ENCODE measurements around the gene MME. TPM values are rescaled to one million over a fixed set of nuclear protein-coding genes. Genes with fewer than 3 reads are reported as not detected.

MME gene
- total RNA-seq (2014; rRNA removed; shearing (Covaris generic)) = 186 and 228 TPM in 2 replicates
- polyA plus RNA-seq (2015; cell fraction: cytosol; rRNA removed) = 178 and 221 TPM in 2 replicates
- 345 and 347 TPM in 2 replicates for polyA plus RNA-seq (2015; cell fraction: nucleus; rRNA removed)

DNA sequence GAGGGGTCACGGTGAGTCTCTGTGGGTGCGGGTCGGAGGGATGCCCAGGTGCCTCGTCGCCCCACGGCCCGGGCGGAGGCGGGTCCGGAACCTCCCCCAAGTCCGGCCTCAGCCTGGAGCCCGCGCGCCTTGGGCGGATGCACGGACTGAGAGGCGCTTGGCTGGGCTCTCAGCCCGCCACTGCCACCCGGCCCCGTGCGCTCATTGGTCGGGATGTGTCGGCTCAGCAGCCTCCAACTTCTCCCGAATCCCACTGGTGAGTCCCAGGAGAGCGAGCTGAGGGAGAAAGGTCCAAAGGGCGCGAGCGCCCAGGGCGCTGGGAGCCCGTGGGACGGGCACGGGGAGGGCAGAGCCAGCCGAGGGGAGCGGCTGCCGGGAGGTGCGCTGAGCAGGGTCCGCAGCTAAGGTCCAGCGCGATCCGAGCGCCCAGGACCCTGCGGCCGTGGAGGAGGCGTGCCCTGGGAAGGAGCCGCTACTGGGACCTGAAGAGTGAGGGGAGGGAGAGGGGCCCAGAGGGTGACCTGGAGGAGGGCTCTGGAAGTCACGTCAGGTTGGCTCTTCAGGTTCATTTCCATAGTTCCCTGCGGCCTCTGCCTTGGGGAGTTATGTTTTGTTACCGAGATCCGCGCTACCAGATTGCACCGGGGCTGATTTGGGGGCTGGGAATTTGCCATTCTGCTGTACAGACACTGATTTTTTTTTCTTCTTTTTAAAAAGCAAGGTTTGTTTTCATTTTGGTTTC lies at the start of gene MME:
TSS of gene MME (plus strand) at position 574 of the 742 bp plus-strand sequence. CDS start 3,849 bp downstream, outside the sequence.
- DNase-seq (ENCODE audit: low read depth) = peak; percentile 93

DNA sequence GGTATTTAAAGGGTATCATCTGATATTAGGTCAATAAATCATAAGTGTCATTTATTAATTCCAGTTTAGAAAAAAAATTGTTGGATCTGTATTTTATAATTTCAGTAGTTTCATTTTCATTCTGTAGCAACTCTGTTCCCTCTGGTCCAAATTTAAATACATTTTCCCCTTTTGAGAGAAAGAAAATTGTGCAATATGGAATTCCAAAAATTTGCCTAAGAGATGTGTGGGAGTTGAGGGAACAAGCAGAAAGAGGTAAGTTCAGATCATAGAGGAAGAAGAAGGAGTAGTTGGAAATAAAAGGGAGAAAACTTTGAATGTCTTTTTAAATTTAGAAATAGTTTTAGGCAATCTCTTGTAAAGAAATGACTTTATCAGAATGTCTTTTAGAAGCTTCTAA lies 48.9 kb upstream of the MME start:
- no peak for DNase-seq (ENCODE audit: low read depth)

DNA sequence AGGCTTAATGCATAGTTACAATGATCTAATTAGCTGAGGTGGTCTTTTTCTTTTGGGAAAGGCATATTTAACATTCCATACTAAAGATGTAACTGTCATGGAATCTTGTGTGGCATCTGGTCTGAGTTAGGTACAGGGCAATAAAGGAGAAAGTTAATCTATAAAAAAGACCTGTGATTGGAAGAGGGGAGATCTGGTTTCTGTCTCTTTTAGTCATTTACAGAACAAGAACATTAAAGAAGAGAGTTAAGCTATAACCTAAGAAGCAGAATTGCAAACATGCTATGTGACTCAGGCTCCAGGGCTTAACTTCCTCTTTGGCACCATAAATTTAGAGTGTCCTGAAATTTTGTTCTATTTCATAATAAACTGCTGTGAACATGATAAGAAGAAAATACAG lies 47.2 kb upstream of the MME start:
- DNase-seq (ENCODE audit: low read depth) = peak; percentile 33

DNA sequence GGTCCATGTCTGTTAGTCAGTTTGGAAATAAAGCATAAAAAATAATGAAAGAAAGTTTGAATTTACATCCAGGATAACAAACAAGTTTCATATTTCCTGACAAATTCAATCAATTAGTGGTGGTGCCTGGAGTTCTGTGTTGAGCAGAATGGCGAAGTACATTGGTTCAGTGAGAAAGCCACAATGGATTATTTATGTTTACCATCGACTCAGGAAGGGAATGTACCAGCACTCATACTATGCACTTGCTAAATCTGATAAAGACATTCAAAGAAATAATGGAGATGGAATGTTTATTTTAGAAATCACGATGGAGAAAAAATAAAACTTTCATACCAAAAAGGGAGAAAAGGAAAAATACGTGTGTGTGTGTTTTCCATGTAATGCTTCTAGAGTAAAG lies 45.3 kb upstream of the MME start:
- no peak for DNase-seq (ENCODE audit: low read depth)

DNA sequence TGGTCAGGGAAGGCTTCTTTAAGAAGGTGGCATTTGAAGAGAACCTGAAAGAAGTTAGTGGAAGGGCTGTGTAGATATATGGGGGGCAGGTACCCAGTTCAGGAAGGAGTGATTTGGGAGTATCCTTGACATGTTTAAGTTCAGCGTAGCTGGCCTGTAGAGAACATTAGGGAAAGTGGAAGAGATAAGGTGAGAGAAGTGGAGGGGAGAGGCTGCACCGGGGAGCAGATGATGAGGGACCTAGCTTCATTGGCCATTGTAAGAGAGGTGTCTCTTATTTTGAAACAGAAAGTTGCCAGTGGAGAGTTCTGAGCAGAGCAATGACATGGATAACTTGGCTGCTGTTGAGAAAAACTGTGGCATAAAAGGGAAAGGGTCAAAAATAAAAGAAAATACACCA lies 44.6 kb upstream of the MME start:
- DNase-seq (ENCODE audit: low read depth) = no peak

DNA sequence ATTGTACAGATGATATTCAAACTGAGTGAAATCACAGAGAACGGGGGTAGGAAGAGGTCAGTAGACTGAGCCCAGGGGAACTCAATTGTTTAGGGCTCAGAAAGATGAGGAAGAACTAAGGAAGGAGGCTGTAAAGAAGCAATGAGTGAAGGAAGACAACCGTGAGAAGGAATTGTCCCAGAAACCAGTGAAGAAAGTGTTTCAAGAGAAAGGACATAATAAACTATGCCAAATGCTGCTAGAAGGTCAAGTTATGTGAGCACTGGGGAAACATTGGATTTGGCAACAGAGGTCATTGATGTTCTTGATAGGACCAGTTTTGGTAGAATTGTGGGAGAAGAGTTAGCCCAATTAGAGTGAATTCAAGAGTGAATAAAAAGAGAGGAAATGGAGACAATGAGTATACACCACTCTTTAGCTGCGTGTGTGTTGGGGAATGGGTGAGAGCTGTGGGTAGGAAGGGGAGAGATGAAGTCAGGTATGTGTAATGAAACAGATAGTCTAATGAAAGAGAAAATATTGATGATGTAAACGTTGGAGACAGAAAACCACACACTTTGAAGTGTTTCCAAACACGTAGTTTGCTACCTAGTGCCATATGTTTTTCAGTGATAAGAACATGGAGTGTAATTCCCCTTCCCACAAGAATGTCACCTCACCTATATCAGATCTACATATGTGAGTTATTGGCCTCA lies 42.5 kb upstream of the MME start:
- DNase-seq (ENCODE audit: low read depth) = no peak

DNA sequence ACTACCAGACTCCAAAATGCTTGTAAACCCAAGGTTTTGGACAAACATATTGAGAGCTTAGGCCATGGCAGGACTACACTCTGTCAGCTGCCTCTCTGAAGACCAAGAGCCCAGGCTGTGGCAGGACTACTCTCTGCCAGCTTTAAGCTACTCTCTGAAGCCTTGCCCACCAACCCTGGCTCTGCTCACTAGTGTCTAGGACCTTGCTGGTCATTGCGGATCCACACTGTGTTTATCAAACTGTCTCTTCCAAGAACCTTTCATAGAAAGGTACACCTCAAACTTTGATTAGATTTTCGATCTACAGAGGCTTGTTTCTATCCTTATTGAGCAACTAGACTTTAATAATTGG lies 41.9 kb upstream of the MME start:
- DNase-seq (ENCODE audit: low read depth) = no peak

DNA sequence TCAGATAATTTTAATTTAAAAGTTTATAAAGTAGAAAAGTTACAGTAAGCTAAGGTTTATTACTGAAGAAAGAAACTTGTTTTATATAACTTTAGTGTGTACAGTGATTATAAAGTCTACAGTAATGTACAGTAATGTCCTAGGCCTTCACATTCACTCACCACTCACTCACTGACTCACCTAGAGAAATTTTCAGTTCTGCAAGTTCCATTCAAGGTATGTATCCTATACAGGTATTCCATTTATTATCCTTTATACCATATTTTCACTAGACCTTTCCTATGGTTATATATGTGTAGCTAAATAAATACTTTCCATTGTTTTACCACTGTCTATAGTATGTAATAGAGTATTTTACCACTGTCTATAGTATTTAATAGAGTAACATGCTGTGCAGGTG lies 33.2 kb upstream of the MME start:
- no peak for DNase-seq (ENCODE audit: low read depth)

DNA sequence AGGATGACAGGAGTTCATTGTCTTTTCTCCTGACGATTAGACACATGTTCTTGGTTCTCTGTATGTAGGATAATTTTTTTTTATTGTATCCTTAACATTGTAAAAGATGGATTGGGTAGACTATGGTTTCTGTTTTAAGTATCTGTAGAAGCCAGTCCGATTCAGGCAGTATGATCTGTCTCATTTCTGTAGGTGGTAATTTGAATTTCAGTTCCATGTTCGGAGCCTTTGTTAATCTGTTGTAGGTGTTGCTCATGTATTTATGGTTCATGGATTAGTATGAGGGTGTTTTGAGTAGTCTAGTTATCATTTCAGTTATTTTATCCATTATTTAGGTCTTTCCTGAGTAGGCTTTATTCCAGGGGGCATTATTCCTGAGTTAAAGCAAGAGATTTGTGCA lies 32.4 kb upstream of the MME start:
- DNase-seq (ENCODE audit: low read depth) = no peak

DNA sequence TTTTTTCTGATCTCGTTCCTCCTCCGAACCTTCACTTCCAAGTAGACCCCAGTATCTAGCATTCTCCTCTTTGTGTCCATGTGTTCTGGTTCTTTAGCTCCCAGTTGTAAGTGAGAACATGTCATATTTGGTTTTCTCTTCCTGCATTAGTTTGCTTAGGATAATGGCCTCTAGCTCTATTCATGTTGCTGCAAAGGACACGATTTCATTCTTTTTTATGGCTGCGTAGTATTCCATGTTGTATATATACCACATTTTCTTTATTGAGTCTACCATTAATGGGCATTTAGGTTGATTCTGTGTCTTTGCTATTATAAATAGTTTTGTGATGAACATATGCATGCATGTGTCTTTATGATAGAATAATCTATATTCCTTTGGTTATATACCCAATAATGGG lies 30.2 kb upstream of the MME start:
- DNase-seq (ENCODE audit: low read depth) = no peak

DNA sequence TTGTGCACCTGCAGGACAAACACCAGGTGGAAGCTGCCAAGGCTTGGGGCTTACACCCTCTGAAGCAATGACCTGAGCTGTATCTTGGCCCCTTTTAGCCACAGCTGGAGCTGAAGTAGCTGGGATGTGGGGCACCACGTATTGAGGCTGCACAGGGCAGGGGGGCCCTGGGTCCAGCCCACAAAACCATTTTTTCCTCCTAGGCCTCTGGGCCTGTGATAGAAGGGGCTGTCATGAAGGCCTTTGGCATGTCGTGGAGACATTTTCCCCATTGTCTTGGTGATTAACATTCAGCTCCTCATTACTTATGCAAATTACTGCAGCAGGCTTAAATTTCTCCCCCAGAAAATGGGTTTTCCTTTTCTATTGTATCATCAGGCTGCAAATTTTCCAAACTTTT lies 27.6 kb upstream of the MME start:
- no peak for DNase-seq (ENCODE audit: low read depth)

DNA sequence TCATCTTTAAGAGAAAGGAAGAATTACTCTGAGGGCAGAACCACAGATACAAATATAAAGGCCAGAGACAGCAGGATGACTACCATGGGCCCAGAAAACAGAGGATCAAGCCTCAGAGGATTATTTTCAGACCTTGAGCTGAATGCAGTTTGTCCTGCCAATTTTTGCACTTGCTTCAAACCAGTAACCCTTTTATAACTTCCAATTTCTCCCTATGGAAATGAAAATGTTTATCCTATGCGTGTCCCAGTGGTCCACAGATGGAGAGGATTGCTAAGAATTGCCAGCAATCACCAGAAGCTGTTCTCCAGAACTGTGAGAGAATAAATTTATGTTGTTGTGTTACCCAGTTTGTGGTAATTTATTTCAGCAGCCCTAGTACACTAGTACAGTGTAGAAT lies 26.4 kb upstream of the MME start:
- no peak for DNase-seq (ENCODE audit: low read depth)

DNA sequence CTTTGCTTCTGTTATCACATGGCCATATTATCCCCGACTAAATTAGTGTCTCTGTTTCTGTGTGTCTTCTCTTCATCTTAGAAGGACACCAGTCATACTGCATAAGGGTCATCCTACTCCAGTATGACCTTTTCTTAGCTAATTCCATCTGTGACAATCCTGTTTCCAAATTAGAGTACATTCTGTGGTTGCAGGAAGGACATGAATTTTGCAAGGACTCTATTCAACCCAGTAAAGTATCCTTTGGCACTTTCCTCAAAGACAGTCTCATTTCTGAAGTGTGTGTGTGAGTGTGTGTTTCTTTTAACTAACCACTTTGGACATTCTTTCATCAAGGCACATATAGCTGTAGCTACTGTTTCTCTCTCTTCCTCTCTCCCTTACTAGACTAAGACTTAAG lies 15.2 kb upstream of the MME start:
- DNase-seq (ENCODE audit: low read depth) = no peak

DNA sequence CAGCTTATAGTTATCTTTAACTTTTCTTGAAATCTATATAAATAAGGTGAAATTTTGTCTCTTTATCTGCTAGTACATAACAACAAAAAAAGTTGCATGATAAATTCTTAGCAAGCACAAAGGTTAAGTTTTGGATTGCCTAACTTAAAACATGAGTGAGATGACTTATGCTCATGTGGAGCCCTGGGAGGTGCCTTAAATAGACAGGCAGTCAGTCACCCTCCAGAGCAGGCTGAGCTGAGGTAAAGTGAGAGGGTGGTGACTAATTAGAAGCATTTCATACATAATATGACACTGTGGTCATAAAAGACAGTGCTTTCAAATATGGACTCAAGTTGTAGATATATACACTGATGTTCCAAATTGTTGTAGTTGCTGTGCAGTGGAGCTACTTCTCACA lies 14.6 kb upstream of the MME start:
- peak; percentile 91 for DNase-seq (ENCODE audit: low read depth)

DNA sequence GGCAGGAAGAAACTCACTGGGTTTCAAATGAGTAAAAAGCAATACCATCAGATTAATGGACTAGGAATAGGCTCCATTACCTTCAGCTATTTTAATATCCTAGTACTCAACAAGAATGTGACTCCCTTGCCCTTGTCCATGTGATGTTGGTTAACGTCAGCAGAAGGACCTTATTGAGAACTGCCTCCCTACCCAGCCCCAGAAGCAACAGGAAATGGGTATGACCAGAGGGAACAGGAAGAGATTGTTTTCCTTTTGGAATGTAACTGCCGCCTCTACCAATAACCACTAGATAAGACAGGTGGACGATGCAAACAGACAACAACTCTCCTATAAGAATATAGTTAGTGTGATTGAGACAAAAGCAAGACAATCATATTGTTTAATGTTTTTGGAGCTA lies 10.4 kb upstream of the MME start:
- DNase-seq (ENCODE audit: low read depth) = peak; percentile 96

DNA sequence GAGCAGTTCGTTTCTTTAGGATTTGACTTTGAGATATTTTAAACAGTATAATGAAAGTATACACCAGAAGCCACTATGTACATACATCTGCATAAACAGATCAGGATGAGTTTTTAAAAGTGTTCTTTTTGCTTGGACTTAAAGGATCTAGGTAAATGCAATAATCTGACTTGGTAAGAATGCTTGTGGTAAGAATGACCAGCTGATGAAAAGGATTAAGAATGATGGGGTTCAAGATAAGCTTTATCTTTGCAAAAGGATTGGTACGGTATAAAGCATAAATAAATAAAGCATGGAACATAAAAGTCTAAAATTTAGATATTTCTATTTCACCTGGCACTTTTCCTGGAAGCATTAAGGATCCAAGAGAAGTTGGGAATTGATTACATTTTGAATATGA lies 9.8 kb upstream of the MME start:
- DNase-seq (ENCODE audit: low read depth) = peak; percentile 35

DNA sequence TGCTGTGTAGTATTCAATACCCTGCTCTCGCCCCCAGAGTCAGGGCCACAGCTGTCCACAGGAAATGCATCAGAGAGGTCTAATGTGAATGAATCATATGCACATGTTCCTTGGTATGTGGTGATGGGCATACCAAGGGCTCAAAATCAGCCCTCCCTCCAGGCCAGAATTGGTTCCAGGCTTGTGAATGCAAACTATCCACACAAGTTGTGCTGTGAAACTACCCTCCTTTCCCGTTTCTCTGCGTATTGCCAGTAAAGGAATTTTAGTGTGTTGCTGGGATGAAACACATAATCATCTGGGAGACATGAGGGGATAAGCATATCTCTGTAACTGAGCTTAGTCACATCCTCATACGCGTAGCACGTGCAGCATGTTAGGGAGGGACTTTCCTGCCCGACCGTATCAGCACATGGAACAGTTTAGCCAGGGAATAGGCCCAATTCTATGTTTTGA lies 9.2 kb upstream of the MME start:
- peak; percentile 98 for DNase-seq (ENCODE audit: low read depth)

DNA sequence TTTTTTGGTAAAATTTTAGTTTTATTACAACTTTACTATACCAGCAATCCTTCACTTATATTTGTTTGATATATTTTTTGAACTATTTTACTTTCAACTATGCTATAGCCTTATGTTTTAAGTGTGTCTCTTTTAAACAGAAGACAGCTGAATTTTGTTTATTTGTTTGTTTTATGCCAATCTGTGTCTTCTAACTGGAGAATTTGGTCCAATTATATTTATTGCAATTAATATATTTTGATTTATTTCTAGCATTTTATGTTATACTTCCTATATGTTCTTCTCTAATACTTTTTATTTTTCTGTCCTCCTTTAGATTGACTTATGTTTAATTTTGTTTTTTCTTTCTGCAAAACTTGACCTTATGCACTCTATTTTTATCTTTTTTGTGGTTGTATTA lies 4.9 kb upstream of the MME start:
- DNase-seq (ENCODE audit: low read depth) = no peak

DNA sequence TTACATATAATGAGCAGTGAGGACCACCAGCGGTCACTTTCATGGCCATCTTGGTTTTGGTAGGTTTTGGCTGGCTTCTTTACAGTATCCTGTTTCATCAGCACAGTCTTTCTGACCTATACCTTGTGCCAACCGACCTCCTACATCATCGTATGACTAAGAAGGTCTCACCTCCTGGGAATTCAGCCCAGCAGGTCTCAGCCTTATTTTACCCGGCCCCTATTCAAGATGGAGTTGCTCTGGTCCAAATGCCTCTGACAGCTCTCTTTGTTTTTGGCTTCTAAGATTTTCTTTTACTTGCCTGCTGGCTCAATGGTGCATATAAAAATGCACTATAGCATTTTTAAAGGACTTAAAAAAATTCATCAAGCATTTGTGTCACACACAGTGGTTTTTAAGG lies 3.2 kb upstream of the MME start:
- peak; percentile 69 for DNase-seq (ENCODE audit: low read depth)

DNA sequence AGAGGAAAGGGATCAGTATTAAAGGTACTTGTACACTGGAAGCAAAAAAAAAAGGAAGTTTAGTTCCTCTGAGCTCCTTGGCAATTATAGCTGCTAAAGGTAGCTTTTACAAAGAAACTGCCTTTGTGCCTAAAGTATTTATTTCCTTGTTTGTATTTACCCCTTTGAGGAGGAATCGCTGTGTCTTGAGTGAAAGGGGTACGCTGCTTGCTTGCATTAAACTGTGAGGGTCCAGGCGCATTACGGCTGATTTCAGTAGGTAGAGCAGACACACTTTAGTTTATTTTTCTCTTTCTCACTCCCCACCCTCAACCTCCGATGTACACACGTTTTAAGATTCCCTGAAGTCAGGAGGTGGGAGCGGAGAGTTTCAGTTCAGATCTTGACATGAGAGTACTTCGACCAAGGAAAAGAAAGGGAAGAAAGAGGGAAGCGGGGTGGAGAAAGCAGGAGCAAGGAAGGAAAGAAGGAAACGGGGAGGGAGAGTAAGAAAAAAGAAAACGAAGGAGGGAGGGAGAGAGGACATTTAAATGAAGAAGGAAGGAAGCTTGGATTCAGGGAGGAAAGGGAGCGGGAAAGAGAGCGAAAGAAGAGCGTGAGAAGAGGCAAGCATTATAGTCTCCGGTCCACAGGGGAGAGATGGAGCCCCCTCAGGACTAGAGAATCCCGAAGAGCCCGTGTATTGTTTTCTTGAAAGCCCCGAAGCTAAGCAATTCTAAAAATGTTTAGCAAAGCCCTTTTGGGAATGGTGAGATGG lies 1.2 kb upstream of the MME start:
- DNase-seq (ENCODE audit: low read depth) = peak; percentile 24

DNA sequence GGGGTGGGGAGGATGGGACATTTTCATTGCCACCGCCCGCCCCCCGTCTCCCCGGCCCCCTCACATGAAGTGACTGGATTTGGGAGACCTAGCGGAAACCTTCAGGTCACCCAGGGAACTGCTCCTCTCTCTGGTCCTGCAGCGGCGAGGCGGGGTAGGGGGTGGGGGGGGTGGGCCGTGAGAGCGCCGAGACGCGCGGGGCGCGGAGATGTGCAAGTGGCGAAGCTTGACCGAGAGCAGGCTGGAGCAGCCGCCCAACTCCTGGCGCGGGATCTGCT lies 712 bp upstream of the MME start:
- DNase-seq (ENCODE audit: low read depth) = no peak

DNA sequence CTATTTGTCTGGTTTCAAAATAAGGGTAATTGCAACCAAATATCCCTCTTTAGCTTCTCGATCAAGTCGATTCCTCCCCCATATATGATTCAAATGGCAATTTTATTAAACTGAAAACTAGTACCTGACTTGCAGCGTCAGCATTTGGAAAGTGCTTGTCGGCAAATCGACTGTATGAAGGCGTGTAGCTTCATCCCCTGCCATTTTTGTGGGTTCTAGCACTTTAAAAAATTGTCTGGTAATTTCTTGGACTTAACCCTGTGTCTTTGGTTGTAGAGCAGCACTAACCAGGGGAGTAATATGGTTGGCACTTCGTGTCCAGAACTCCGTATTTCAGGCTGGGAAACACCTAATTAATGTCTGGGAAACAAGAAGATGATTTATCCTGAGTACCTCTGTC lies 573 bp downstream of the MME start:
- peak; percentile 41 for DNase-seq (ENCODE audit: low read depth)
